GM19455 (cell line): ENCODE data around the gene AFAP1.
"Not testable (repeated sequence)": the region's sequence is repeated elsewhere in the genome, so short reads cannot be mapped to it uniquely, and the experiment has no call there.

Experiments used
- ATAC-seq: cut with Tn5 transposase; IDR thresholded peaks from one replicate; pipeline ENCODE4 v1.9.1; 2021; ENCODE audit not compliant: unreplicated experiment

AFAP1 gene

GRCh38 chr4:7949759-7950158 lies 10.1 kb upstream of the AFAP1 start:
- ATAC-seq = no peak

DNA sequence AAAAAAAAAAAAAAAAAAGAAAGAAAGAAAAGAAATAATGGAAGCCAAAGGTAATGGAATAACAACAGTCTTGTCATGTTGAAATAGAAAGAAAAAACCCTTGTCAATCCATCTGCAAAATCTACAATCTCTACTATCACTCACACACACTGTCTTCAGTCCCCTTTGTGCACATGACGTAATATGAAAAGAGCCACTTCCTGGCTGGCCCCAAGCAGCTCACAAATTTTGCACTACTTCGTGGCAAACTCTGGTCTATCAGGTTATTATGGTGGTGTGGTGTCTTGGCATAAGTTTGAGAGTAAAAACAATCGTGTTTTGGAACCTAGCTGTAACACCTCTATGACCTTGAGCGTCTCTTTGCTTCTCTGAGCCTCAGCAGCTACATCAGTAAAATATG lies 8.3 kb upstream of the AFAP1 start:
- ATAC-seq = no peak

DNA sequence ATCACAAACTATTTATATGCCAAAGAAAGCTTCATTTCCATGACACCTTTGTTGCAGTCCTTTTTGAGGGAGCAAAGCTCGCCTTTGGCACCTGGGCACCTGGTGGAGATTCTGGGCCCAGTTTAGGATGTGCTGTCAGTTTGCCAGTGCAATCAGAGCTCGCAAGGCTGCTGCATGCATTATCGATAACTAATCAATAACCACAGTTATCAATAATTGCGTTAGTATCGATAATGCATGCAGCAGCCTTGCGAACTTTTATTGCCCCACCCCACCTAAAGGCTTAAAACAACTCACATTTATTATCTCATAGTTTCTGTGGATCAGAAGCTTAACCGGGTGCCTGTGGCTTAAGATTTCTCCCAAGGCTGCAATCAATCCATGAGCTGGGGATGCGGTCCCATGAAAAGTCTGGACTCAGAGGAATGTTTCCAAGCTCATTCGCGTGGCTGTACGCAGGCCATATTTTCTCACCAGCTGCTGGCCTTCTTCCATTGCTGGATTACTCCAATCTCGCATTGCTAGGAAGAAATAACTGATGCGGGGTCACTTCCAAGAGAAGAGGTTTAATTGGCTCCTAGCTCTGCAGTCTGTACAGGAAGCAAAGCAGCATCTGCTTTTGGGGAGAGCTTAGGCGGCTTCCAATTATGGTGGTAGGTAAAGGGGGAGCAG lies 6.2 kb upstream of the AFAP1 start:
- ATAC-seq = no peak

- ATAC-seq = no peak
Measured at GRCh38 chr4:7944599-7945220, 5.0 kb upstream of the AFAP1 start.

DNA sequence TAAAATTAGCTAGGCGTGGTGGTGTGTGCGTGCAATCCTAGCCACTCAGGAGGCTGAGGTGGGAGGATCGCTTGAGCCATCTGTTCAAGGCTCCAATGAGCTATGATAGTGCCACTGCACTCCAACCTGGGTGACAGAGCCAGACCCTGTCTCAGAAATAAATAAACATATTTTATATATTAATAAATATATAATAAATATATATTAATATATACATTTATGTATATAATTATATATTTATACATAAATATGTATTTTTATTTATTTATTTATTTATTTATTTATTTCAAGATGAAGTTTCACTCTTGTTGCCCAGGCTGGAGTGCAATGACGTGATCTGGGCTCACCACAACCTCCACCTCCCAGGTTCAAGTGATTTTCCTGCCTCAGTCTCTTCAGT lies 4.0 kb upstream of the AFAP1 start:
- ATAC-seq = not testable (repeated sequence)

GRCh38 chr4:7943211-7943610 lies 3.5 kb upstream of the AFAP1 start:
- ATAC-seq = no peak

DNA sequence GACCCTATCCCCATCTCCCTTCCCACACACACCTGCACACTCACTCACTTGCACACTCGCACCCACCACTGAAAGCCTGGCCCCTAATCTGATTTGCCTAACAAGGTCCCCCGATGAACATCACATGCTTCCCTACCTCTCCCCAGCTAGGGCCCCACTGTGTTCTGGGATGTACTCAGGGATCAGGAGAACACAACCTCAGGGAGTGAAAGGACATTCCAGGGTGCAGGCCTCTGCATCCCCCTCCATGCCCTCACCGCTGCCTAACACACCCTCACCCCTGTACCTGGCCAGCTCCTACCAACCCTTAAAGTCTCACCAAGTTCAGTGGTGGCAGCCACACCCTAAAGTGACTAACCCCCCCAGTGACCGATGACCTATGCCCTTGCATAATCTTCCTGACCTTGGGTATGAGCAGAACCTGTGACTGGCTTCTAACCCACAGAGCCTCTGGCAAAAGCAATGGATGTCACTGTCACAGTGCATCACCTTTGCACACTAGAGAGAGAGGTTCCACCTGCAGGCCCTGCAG lies 2.4 kb upstream of the AFAP1 start:
- no peak for ATAC-seq

- ATAC-seq = no peak
Measured at GRCh38 chr4:7941111-7941964, 1.7 kb upstream of the AFAP1 start.

DNA sequence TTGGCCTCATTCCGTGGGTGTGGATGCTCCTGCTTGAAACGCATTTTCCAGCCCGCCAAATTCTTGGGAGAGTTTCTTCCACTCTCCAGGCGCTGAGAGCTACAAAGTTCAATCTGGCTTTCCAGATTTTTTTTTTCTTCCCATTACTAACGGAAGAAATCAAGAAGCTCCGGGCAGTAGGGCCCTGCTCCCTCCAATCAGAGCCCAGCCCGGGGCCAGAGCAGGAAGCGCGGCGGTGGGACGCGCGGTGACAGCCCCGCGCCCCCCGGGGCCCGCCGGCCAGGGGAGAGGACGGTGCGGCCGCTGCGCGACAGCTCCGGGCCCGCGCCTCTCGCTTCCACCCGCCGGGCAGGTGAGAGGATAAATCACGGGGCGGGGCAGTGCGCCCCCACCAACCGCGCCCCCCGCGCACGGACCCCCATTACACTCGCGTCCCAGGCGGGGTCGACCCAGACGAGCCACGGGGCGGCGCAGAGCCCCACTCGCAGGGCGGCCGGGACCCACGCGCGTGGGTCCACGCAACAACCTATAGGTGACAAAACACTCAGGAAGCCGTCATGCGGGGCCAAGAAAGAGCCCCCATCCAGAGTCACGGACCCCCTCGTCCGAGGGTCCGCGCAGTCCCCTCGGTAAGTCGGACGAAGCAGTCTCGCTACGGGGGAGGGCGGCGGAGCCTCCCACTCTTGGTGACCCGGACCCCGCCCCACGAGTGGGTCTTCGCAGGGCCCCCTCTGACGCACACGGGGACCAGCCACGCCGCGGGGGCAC lies 868 bp downstream of the AFAP1 start:
- no peak for ATAC-seq

DNA sequence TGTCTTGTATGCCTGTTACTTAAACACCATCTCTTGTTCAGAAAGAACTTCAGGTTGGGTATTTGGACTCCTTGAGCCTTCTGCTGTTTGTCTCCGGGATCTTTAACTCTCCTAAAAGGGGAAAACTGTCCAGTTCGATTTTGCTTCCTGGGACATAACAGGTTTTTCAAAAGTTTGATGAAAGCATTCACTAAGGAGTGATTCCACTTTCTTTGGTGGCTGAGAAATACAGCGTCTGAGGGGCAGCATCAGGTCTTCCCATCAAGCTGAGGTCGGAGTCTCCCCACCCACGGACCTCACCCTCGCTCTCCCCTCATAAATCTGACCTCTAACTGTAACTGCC lies 1.4 kb downstream of the AFAP1 start:
- ATAC-seq = no peak

- no peak for ATAC-seq
Measured at GRCh38 chr4:7937006-7937405, 2.7 kb downstream of the AFAP1 start.

- ATAC-seq = no peak
Measured at GRCh38 chr4:7933651-7934510, 5.8 kb downstream of the AFAP1 start.

- no peak for ATAC-seq
Measured at GRCh38 chr4:7932287-7932686, 7.4 kb downstream of the AFAP1 start.

DNA sequence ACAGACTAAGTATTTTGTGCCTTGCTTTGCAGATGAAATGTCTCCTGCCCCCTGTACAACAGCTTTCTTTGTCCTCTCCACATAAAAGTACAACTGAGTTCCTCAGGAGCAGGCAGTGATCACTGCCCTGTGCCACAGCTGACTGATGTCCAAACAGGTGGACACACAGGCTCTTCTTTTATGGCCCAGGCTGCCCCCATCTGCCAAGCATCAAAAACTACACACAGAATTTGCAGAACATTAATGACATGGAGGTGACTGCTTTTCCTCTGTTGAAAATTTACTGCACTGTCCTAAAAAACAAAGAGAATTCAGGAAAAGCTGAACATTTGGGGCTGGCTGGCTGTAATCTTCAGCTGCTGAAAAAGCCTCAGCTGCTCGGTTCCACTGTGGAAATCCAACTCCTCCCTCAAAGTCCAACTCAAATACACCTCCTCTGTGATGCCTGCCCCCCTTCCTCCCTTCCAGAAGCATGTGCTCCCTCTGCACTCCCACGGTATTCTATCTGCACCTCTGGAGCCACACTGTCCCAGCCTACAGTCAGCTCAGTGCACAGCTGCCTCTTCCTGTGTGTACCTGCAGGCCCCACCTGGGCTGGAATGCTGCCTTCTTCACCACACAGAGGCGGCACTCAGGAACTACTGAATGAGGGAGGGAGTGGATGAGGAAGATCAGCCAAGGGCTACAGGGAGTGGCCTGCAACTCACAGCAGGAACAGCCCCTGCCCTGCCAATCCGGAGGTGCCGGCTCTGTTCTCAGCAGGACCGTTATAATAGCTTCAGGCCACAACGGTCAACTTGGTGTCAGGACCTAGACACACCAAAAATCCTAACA lies 10.3 kb downstream of the AFAP1 start:
- no peak for ATAC-seq

- no peak for ATAC-seq
Measured at GRCh38 chr4:7928711-7929110, 10.9 kb downstream of the AFAP1 start.

DNA sequence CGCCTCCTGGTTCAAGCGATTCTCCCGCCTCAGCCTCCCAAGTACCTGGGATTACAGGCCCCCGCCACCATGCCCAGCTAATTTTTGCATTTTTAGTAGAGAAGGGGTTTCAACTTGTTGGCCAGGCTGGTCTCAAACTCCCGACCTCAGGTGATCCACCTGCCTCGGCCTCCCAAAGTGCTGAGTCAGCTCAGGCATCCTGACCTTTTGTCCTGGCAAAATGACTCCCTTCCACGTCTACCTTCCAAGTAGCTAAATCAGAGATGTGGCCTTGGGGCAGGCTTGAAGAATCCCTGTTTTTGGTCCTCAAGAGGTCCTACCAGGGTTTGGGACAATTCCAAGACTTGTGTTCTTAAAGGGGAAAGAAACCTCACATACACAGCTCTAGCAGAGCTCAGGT lies 12.8 kb downstream of the AFAP1 start:
- no peak for ATAC-seq

GRCh38 chr4:7924570-7924969 lies 15.1 kb downstream of the AFAP1 start:
- ATAC-seq = no peak

- ATAC-seq = no peak
Measured at GRCh38 chr4:7924163-7924562, 15.5 kb downstream of the AFAP1 start.

DNA sequence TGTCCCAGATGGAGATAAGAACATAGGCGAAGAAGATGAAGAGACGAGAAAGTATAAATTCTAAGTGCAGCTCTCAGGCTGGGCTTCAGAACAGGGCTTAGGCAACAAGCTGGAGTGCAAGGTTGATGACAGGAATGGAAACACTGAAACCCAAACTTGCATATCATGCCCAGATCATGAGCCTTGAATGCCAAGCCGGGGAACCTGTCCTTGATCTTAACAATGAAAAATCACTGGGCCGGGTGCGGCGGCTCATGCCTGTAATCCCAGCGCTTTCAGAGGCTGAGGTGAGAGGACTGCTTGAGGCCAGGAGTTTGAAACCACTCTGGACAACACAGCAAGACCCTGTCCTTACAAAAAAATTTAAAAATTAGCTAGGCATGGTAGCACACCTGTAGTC lies 17.2 kb downstream of the AFAP1 start:
- no peak for ATAC-seq
